ENCODE results near the gene RPL12. TPM values are rescaled to one million over a fixed set of nuclear protein-coding genes. Genes with fewer than 3 reads are reported as not detected.

Gene RPL12
- total RNA-seq, 2 donors from 2014 or later = 806 to 1,256 TPM

DNA sequence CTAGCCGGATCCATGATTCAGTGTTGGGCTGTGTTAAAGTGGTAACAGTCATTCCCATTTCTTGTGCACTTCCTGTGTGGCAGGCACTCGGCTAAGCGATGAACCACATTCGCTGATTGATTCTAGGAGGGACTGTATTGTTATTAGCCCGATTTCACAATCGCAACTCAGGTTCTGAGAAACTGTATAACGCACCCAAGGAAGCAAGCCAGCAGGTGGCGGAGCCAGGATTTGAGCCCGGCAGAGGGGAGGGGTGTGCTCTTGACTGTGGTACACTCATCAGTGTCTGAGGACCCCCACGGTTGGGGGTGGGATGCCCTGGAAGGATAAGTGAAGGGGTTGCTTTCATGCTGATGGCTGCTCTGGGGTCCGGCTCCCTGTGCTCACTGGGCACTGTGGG lies 34.8 kb upstream of the RPL12 start:
- Histone ChIP-seq H3K27ac (no peak overlapping the region), H3K9me3 (no peaks in the 10 kb centered on the region), H3K27me3 (replicated peaks; ENCODE audit: insufficient read depth) (no peaks in the 10 kb centered on the region), H3K4me1 (ENCODE audit: control insufficient read depth in 1 of 2, low read depth in 2 of 2) (no peaks in the 10 kb centered on the region), H3K36me3 (peaks cover 57% of the 10 kb centered on the region), H3K4me3 (no peak overlapping the region)
- TF ChIP-seq, protein P1, sequence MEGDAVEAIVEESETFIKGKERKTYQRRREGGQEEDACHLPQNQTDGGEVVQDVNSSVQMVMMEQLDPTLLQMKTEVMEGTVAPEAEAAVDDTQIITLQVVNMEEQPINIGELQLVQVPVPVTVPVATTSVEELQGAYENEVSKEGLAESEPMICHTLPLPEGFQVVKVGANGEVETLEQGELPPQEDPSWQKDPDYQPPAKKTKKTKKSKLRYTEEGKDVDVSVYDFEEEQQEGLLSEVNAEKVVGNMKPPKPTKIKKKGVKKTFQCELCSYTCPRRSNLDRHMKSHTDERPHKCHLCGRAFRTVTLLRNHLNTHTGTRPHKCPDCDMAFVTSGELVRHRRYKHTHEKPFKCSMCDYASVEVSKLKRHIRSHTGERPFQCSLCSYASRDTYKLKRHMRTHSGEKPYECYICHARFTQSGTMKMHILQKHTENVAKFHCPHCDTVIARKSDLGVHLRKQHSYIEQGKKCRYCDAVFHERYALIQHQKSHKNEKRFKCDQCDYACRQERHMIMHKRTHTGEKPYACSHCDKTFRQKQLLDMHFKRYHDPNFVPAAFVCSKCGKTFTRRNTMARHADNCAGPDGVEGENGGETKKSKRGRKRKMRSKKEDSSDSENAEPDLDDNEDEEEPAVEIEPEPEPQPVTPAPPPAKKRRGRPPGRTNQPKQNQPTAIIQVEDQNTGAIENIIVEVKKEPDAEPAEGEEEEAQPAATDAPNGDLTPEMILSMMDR (IDR thresholded peaks at IDR 0.05) = no peak
- no peak for ATAC-seq (ENCODE audit: insufficient number of reproducible peaks, low FRiP score, low read depth)
- DNase-seq (ENCODE audit: low spot score) = no peak

DNA sequence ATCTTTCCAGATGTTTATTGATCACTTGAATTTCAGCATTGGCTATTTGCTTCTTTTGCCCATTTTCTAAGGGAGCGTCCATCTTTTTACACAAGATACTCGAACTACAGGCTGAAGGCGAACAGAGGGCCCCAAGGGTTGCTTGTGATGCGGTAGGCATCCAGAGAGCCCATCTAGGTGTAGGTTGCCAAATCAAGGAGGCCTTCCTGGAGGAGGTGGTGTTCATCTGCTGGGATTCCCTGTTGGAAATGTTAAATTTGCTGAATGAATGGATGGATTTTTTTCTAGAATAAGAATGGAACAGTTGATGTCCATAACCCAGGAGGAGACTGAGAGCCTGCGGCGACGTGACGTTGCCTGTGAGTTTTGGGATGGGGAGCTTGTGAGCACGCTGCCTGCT lies 31.5 kb upstream of the RPL12 start:
- H3K27me3 ChIP-seq (replicated peaks; ENCODE audit: insufficient read depth) = no peaks in the 10 kb centered on the region
- DNase-seq (ENCODE audit: low spot score) (no peak), ATAC-seq (ENCODE audit: insufficient number of reproducible peaks, low FRiP score, low read depth) (no peak)
- H3K9me3 ChIP-seq = no peaks in the 10 kb centered on the region
- H3K27ac ChIP-seq = no peak overlapping the region
- H3K4me3 ChIP-seq = no peak overlapping the region
- TF ChIP-seq, protein P1 (IDR thresholded peaks at IDR 0.05) = no peak
- H3K4me1 ChIP-seq (ENCODE audit: control insufficient read depth in 1 of 2, low read depth in 2 of 2) = no peaks in the 10 kb centered on the region
- peaks cover 61% of the 10 kb centered on the region for H3K36me3 ChIP-seq

- Histone ChIP-seq H3K36me3 (peaks cover 42% of the 10 kb centered on the region), H3K27ac (no peak overlapping the region), H3K27me3 (replicated peaks; ENCODE audit: insufficient read depth) (no peaks in the 10 kb centered on the region), H3K4me1 (ENCODE audit: control insufficient read depth in 1 of 2, low read depth in 2 of 2) (no peaks in the 10 kb centered on the region), H3K9me3 (no peaks in the 10 kb centered on the region), H3K4me3 (no peak overlapping the region)
- TF ChIP-seq, protein P1 (IDR thresholded peaks at IDR 0.05) = no peak
- DNase-seq (ENCODE audit: low spot score) (no peak), ATAC-seq (ENCODE audit: insufficient number of reproducible peaks, low FRiP score, low read depth) (no peak)
Observed at GRCh38 chr9:127479507-127480081, 28.4 kb upstream of the RPL12 start.

DNA sequence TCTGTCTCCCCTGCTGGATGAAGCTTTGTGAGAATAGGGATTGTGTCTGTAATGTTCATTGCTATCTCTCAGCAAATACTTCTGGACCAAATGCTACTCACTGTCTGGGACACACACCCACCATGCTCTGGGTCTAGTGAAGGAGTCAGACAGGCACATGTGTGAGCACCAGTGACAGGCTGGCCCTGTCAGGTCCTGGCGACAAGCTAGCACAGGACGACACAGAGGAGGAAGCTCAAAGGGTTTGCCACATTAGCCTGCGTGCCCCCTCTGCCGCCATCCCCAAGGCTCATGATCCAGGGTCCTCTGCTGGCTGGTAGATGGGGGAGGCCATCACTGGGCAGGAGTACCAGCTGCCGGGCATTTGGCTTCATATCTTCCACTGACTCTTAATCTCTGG lies 23.4 kb upstream of the RPL12 start:
- Histone ChIP-seq H3K27ac (no peak overlapping the region), H3K4me3 (no peak overlapping the region), H3K36me3 (peaks cover 26% of the 10 kb centered on the region), H3K9me3 (no peaks in the 10 kb centered on the region), H3K27me3 (replicated peaks; ENCODE audit: insufficient read depth) (no peaks in the 10 kb centered on the region), H3K4me1 (ENCODE audit: control insufficient read depth in 1 of 2, low read depth in 2 of 2) (no peaks in the 10 kb centered on the region)
- DNase-seq (ENCODE audit: low spot score) = no peak
- ATAC-seq (ENCODE audit: insufficient number of reproducible peaks, low FRiP score, low read depth) = no peak
- TF ChIP-seq, protein P1 (IDR thresholded peaks at IDR 0.05) = no peak

DNA sequence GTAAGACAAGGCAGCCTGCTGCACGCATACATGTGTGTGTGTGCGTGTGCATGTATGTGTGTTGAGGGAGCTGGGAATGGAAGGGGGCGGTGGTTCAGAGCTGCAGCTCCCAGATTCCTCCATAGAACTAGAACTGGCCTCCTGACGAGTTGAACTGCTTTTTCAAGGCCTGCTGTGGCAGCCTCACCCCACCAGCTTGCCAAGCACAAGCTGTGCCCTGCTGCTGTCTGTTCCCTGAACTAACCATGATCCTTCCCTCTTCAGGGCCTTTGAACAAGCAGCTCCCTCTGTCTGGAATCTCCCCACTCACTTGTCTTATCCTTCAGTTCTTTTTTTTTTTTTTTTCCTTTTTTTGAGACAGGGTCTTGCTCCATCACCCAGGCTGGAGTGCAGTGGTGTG lies 22.7 kb upstream of the RPL12 start:
- H3K27me3 ChIP-seq (replicated peaks; ENCODE audit: insufficient read depth) = no peaks in the 10 kb centered on the region
- no peak overlapping the region for H3K27ac ChIP-seq
- no peaks in the 10 kb centered on the region for H3K9me3 ChIP-seq
- ATAC-seq (ENCODE audit: insufficient number of reproducible peaks, low FRiP score, low read depth) (no peak), DNase-seq (ENCODE audit: low spot score) (no peak)
- H3K4me3 ChIP-seq = no peak overlapping the region
- TF ChIP-seq, protein P1 (IDR thresholded peaks at IDR 0.05) = no peak
- H3K36me3 ChIP-seq = peaks cover 22% of the 10 kb centered on the region
- no peaks in the 10 kb centered on the region for H3K4me1 ChIP-seq (ENCODE audit: control insufficient read depth in 1 of 2, low read depth in 2 of 2)
